Endothelial cell of umbilical vein (primary cell): ENCODE results near the gene ZNF213. TPM values are rescaled to one million over a fixed set of nuclear protein-coding genes. Genes with fewer than 3 reads are reported as not detected.

Experiments
- BruUV-seq: library from RNA; stranded (reverse); fragments of 400-500 nt; replicated peaks from 2 replicates; lab custom pipeline; 2021; lab: Mats Ljungman, UMichigan
- CTCF ChIA-PET: fragments of 300-600, 350-600 bp; sonication (Branson Sonifier 250); formaldehyde crosslinking; loops from one replicate; lab custom pipeline; 2021; ENCODE audit warnings: antibody characterized with exemption, inconsistent platforms; lab: Charles Lee
- POLR2A ChIA-PET: fragments of 300-600, 350-600 bp; sonication (Branson Sonifier 250); formaldehyde crosslinking; loops from one replicate; lab custom pipeline; 2021; ENCODE audit warnings: antibody characterized with exemption, inconsistent platforms; lab: Charles Lee
- DNase-seq: peaks from one replicate; pipeline ENCODE4 v3.0.0-alpha.2; 2011; ENCODE audit warnings: low read depth, low spot score
- FAIRE-seq: peaks from 2 replicates; lab custom pipeline; 2011; peaks lifted over from hg19 to GRCh38; lab: Jason Lieb, UNC
- H2AFZ ChIP-seq: 2 replicates; pipeline ENCODE4 v1.6.0; 2012; ENCODE audit warnings: low read depth, low read length, control low read depth, inconsistent platforms
- H3K27ac ChIP-seq: 2 replicates; pipeline ENCODE4 v1.5.1; 2011; ENCODE audit warnings: low read depth, mild to moderate bottlenecking, control low read depth, low read length, moderate library complexity; ENCODE audit not compliant: insufficient read depth
- H3K27me3 ChIP-seq, 2 experiments: 2 replicates each; pipeline versions ENCODE4 v1.6.0 to v1.6.1; 2011; ENCODE audit warnings: low read length in 2 of 2, mixed read lengths in 1 of 2; ENCODE audit not compliant: control insufficient read depth in 2 of 2, insufficient read depth in 2 of 2
- H3K36me3 ChIP-seq, 2 experiments: 2 replicates in 1 of 2; 3 replicates in 1 of 2; pipeline ENCODE4 v1.5.1; 2011; ENCODE audit warnings: low read length in 2 of 2, mild to moderate bottlenecking in 1 of 2, moderate library complexity in 1 of 2; ENCODE audit not compliant: control insufficient read depth in 2 of 2, insufficient read depth in 2 of 2; ENCODE audit errors: extremely low read depth in 1 of 2
- H3K4me1 ChIP-seq: 3 replicates; pipeline ENCODE4 v1.5.1; 2011; ENCODE audit warnings: mild to moderate bottlenecking, low read length; ENCODE audit not compliant: control insufficient read depth, insufficient read depth; ENCODE audit errors: extremely low read depth
- H3K4me2 ChIP-seq: 2 replicates; pipeline ENCODE4 v1.6.1; 2011; ENCODE audit warnings: low read length, control low read depth, mixed read lengths; ENCODE audit not compliant: insufficient read depth
- H3K4me3 ChIP-seq, 3 experiments: fragments of 200-600 bp in 1 of 3; sonication (generic), shearing (Covaris generic) in 1 of 3; replicated peaks in 1 of 3; 2 replicates each; pipeline ENCODE4 v1.5.1; 2011 to 2016; ENCODE audit warnings: control low read depth in 3 of 3, low read length in 3 of 3, mild to moderate bottlenecking in 2 of 3, inconsistent platforms in 1 of 3, low read depth in 1 of 3, moderate library complexity in 1 of 3; ENCODE audit not compliant: insufficient read depth in 1 of 3
- H3K79me2 ChIP-seq: 2 replicates; pipeline ENCODE4 v1.6.0; 2012; ENCODE audit warnings: low read length, inconsistent platforms; ENCODE audit not compliant: control insufficient read depth, insufficient read depth
- H3K9ac ChIP-seq: replicated peaks from 2 replicates; pipeline ENCODE3; 2011; ENCODE audit warnings: low read length, control low read depth; ENCODE audit not compliant: insufficient read depth; ENCODE audit errors: extremely low read depth
- H3K9me1 ChIP-seq: replicated peaks from 3 replicates; pipeline ENCODE4 v1.6.0; 2011; ENCODE audit warnings: mild to moderate bottlenecking, low read length; ENCODE audit not compliant: control insufficient read depth, insufficient read depth; ENCODE audit errors: extremely low read depth
- H3K9me3 ChIP-seq: replicated peaks from 2 replicates; pipeline ENCODE4 v1.5.1; 2012; ENCODE audit warnings: low read length, inconsistent platforms; ENCODE audit not compliant: control insufficient read depth, insufficient read depth
- H4K20me1 ChIP-seq: replicated peaks from 2 replicates; pipeline ENCODE3; 2011; ENCODE audit warnings: mild to moderate bottlenecking, low read length; ENCODE audit not compliant: control insufficient read depth, insufficient read depth; ENCODE audit errors: extremely low read depth
- EZH2 ChIP-seq: IDR thresholded peaks from 2 replicates; pipeline ENCODE4 v1.6.1; 2012; ENCODE audit warnings: borderline replicate concordance, low read depth, mild to moderate bottlenecking, moderate library complexity, low read length, inconsistent platforms; ENCODE audit not compliant: severe bottlenecking
- FOS ChIP-seq: IDR thresholded peaks from 2 replicates; pipeline ENCODE4 v1.6.1; 2011; ENCODE audit warnings: mild to moderate bottlenecking, low read length, moderate library complexity, borderline replicate concordance; ENCODE audit not compliant: insufficient read depth
- GATA2 ChIP-seq: IDR thresholded peaks from 2 replicates; pipeline ENCODE4 v1.7.0; 2011; ENCODE audit warnings: low read depth, mild to moderate bottlenecking, moderate library complexity, mixed read lengths, low read length; ENCODE audit not compliant: insufficient read length, insufficient read depth
- JUN ChIP-seq: IDR thresholded peaks from 2 replicates; pipeline ENCODE4 v1.6.1; 2011; ENCODE audit warnings: borderline replicate concordance, low read depth; ENCODE audit not compliant: insufficient read length, insufficient read depth
- MYC ChIP-seq: IDR thresholded peaks from one replicate; pipeline ENCODE4 v1.6.1; 2011; ENCODE audit warnings: mild to moderate bottlenecking, low read depth, low read length
- POLR2A ChIP-seq: IDR thresholded peaks from 2 replicates; pipeline ENCODE4 v1.6.1; 2012; ENCODE audit warnings: low read depth, mild to moderate bottlenecking, control low read depth, low read length
- POLR2AphosphoS5 ChIP-seq: IDR thresholded peaks from 2 replicates; pipeline ENCODE4 v1.6.1; 2012; ENCODE audit warnings: low read depth, mild to moderate bottlenecking, control low read depth, low read length, moderate library complexity; ENCODE audit not compliant: insufficient read depth
- dilution Hi-C: fragments of 300-500 bp; cut with MboI; formaldehyde crosslinking; loops from one replicate; pipeline ENCODE4 v1.15.0; 2019; ENCODE audit warnings: low sequenced_read_pairs; ENCODE audit not compliant: extremely low pct_ligation_motif_present
- intact Hi-C: fragments of 100-400 bp; cut with micrococcal nuclease; formaldehyde crosslinking; loops from one replicate; pipeline ENCODE4 v1.10.0; 2022
- polyA plus RNA-seq, 4 experiments: library from polyadenylated mRNA; depleted of rRNA in 3 of 4; stranded (reverse) in 3 of 4; unstranded in 1 of 4; fragments of >200 nt; gene quantifications; 2 replicates each; pipeline versions ENCODE4 v1.2.1 to v1.2.3, GENCODE V29; 2011 to 2012; ENCODE audit warnings: missing spikeins in 1 of 4
- total RNA-seq: library from RNA; stranded (reverse); gene quantifications from 2 replicates; pipeline ENCODE4 v1.2.3, GENCODE V29; 2021
- TF ChIP-seq, protein P1 (sequence below), 2 donors: IDR thresholded peaks; 1 replicate in 1 of 2; 2 replicates in 1 of 2; pipeline ENCODE4 v1.5.1; 2011; ENCODE audit warnings: low read length in 2 of 2, mild to moderate bottlenecking in 2 of 2, moderate library complexity in 2 of 2, control low read depth in 1 of 2, inconsistent platforms in 1 of 2, low read depth in 1 of 2; ENCODE audit not compliant: insufficient read depth in 1 of 2; ENCODE audit errors: extremely low read depth in 1 of 2
- TF ChIP-seq, protein P2 (sequence below): IDR thresholded peaks from 2 replicates; pipeline ENCODE4 v1.6.1; 2011; ENCODE audit not compliant: insufficient read depth, insufficient read length

The ZNF213 gene
- total and polyA plus RNA-seq, 2 donors (not counting 3 experiments of a cell fraction or from before 2014, with no cell fraction given) = 2.0 to 9.8 TPM

DNA sequence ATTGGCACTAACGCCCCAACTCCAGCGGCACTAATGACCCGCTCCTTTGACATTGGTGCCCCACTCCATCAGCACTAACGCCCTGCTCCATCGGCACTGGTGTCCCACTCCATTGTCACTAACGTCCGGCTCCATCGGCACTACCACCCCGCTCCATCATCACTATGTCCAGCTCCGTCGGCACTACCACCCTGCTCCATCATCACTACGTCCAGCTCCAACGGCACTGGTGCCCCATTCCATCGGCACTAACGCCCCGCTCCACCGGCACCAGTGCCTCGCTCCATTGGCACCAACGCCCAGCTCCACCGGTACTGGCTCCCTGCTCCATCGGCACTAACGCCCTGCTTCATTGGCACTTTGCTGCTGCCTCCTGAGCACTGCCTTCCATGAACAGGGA is 7.5 kb downstream of the ZNF213 start:
- CTCF ChIA-PET = no interaction called here
- peaks cover 0 to 8% of the 10 kb centered on the region in 2 experiments for H3K36me3 ChIP-seq
- H3K4me3 ChIP-seq = no peak overlapping the region
- no peaks in the 10 kb centered on the region for H3K27me3 ChIP-seq
- dilution Hi-C loops = no loop called here
- H2AFZ ChIP-seq = no peak overlapping the region
- no peaks in the 10 kb centered on the region for H3K79me2 ChIP-seq
- H3K9me1 ChIP-seq = no peaks in the 10 kb centered on the region
- no peak for FAIRE-seq
- DNase-seq = no peak
- TSS peak; percentile 49 for BruUV-seq
- H3K4me1 ChIP-seq = no peaks in the 10 kb centered on the region
- TF ChIP-seq, protein P1, sequence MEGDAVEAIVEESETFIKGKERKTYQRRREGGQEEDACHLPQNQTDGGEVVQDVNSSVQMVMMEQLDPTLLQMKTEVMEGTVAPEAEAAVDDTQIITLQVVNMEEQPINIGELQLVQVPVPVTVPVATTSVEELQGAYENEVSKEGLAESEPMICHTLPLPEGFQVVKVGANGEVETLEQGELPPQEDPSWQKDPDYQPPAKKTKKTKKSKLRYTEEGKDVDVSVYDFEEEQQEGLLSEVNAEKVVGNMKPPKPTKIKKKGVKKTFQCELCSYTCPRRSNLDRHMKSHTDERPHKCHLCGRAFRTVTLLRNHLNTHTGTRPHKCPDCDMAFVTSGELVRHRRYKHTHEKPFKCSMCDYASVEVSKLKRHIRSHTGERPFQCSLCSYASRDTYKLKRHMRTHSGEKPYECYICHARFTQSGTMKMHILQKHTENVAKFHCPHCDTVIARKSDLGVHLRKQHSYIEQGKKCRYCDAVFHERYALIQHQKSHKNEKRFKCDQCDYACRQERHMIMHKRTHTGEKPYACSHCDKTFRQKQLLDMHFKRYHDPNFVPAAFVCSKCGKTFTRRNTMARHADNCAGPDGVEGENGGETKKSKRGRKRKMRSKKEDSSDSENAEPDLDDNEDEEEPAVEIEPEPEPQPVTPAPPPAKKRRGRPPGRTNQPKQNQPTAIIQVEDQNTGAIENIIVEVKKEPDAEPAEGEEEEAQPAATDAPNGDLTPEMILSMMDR (IDR thresholded peaks at IDR 0.05; ENCODE audit: extremely low read depth in 1 of 2, insufficient read depth in 1 of 2, low read depth in 1 of 2, low read length in 2 of 2) = no peak
- no peak for TF ChIP-seq POLR2AphosphoS5
- TF ChIP-seq POLR2A = no peak
- no peak for TF ChIP-seq GATA2
- TF ChIP-seq, protein P2, sequence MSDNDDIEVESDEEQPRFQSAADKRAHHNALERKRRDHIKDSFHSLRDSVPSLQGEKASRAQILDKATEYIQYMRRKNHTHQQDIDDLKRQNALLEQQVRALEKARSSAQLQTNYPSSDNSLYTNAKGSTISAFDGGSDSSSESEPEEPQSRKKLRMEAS = no peak
- TF ChIP-seq FOS = no peak
- no peak for TF ChIP-seq EZH2
- no peak for TF ChIP-seq MYC
- no peak for TF ChIP-seq JUN
- H3K4me2 ChIP-seq = no peak overlapping the region
- no peak overlapping the region for H3K9ac ChIP-seq
- intact Hi-C loops = no loop called here
- no peaks in the 10 kb centered on the region for H4K20me1 ChIP-seq
- POLR2A ChIA-PET = no interaction called here
- H3K27ac ChIP-seq = no peak overlapping the region
- H3K9me3 ChIP-seq = no peaks in the 10 kb centered on the region
